ENCODE data around the gene RAI1.

The RAI1 gene

DNA sequence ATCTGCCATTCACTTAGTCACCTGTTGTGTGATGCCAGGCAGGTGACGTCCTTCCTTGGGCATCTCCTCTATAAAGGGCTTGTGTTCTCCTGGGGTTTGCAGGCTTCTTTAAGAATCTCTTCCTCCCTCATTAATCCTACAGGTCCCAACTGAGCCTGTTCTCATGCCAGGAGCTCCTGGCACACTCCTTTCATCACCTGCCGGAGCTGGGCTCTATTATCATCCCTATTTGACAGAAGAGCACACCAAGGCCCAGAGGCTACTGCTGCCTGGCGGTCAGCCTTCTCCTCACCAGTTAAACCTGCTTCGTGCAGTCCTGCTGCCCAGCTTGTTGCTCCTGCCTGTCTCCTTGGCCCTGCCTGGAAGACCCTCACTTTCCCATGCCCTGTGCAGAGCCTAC, 51.2 kb downstream of the RAI1 start:
- Histone ChIP-seq H3K27me3 (replicated peaks; ENCODE audit: control insufficient read depth, insufficient read depth, low read length) (no peaks in the 10 kb centered on the region), H3K4me3 (replicated peaks; ENCODE audit: low read depth, low read length) (no peak overlapping the region), H3K36me3 (ENCODE audit: control insufficient read depth, insufficient read depth, low read length) (no peaks in the 10 kb centered on the region; the same call in none of the 2 replicates)
- TF ChIP-seq, protein P1, sequence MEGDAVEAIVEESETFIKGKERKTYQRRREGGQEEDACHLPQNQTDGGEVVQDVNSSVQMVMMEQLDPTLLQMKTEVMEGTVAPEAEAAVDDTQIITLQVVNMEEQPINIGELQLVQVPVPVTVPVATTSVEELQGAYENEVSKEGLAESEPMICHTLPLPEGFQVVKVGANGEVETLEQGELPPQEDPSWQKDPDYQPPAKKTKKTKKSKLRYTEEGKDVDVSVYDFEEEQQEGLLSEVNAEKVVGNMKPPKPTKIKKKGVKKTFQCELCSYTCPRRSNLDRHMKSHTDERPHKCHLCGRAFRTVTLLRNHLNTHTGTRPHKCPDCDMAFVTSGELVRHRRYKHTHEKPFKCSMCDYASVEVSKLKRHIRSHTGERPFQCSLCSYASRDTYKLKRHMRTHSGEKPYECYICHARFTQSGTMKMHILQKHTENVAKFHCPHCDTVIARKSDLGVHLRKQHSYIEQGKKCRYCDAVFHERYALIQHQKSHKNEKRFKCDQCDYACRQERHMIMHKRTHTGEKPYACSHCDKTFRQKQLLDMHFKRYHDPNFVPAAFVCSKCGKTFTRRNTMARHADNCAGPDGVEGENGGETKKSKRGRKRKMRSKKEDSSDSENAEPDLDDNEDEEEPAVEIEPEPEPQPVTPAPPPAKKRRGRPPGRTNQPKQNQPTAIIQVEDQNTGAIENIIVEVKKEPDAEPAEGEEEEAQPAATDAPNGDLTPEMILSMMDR (IDR thresholded peaks at IDR 0.05; ENCODE audit: insufficient read depth, low read length, poor library complexity, severe bottlenecking), result no peak
- DNase-seq (ENCODE audit: extremely low read depth, insufficient read length), result no peak

DNA sequence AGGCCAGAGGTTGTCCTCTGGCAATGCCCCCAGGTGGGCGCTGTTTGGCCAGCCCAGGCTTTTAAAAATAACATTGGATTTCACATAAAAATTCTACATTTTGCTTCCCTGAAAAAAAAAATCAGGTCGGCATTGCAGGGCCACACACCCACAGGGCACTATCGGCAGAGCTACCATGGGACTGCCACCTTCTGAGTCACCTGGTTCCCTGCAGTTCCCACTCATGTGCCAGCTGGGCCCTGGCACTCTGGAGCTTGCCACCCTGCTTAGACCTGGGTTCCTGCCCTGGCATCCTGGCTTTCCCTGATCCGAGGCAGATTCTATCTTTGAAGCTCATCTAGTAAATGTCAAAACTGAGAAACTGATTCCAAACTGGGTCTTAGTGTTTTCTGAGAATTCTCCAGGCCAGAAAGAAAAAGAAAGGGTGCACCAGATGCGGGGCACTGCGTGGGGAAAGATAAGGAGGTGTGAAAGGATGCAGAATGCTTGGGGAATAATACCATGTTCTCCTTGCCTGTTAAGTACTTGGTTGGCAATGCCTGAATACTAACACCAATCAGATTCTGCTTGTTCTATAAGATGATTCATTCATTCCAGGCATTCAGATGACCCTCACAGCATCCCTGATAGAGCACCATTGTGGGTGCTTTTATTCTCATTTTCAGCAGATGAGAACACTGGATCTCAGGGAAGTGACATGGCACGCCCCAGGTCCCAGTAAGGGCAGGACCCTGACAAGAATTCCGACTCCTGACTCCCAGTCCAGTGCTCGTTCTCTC, 51.8 kb downstream of the RAI1 start:
- H3K4me3 ChIP-seq (replicated peaks; ENCODE audit: low read depth, low read length), result no peak overlapping the region
- H3K36me3 ChIP-seq (ENCODE audit: control insufficient read depth, insufficient read depth, low read length), result no peaks in the 10 kb centered on the region; the same call in none of the 2 replicates
- TF ChIP-seq, protein P1 (IDR thresholded peaks at IDR 0.05; ENCODE audit: insufficient read depth, low read length, poor library complexity, severe bottlenecking), result no peak
- no peaks in the 10 kb centered on the region for H3K27me3 ChIP-seq (replicated peaks; ENCODE audit: control insufficient read depth, insufficient read depth, low read length)
- DNase-seq (ENCODE audit: extremely low read depth, insufficient read length), result no peak

DNA sequence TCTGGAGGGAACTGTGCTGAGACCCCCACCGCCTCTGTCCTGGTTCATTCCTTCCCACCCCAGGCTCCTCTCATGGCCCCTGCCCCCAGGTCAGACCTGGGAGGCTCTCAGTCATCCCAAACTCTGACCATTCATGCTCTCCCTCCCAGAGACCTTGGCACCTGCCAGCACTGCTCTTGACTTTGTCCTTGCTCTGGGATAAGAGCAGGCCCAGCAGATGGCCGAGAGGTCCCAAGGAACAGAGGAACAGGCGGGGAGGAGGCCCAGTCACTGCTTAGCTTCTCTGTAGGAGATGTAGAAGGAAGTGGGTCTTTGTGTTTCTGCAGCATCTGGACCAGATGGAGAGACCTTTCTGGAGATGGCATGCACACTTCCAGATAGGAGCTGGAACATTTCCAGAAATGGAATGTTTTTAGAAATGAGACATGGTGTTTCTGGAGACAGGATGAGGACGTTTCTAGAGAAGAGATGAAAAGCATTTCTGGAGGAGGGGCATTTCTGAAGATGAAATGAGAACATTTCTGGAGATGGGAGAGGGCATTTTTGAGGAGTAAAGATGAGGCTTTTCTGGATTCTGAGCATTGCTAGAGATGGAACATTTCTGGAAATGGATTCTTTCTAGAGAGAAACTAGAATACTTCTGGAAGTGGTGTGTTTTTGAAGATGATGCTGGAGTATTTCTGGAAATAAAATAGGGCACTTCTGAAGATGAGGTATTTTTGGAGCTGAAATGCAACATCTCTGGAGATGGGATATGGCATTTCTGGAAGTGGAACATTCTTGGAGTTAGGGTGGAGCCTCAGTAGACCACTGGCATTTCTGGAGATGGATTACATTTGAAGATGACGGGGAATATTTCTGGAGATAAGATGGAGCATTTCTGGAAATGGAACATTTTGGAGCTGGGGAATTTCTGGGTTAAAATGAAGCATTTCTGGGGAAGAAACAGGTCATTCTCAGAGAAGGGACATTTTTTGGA, 55.2 kb downstream of the RAI1 start:
- TF ChIP-seq, protein P1 (IDR thresholded peaks at IDR 0.05; ENCODE audit: insufficient read depth, low read length, poor library complexity, severe bottlenecking), result no peak
- Histone ChIP-seq H3K27me3 (replicated peaks; ENCODE audit: control insufficient read depth, insufficient read depth, low read length) (no peaks in the 10 kb centered on the region), H3K36me3 (ENCODE audit: control insufficient read depth, insufficient read depth, low read length) (no peaks in the 10 kb centered on the region; the same call in none of the 2 replicates), H3K4me3 (replicated peaks; ENCODE audit: low read depth, low read length) (no peak overlapping the region)
- DNase-seq (ENCODE audit: extremely low read depth, insufficient read length), result no peak

DNA sequence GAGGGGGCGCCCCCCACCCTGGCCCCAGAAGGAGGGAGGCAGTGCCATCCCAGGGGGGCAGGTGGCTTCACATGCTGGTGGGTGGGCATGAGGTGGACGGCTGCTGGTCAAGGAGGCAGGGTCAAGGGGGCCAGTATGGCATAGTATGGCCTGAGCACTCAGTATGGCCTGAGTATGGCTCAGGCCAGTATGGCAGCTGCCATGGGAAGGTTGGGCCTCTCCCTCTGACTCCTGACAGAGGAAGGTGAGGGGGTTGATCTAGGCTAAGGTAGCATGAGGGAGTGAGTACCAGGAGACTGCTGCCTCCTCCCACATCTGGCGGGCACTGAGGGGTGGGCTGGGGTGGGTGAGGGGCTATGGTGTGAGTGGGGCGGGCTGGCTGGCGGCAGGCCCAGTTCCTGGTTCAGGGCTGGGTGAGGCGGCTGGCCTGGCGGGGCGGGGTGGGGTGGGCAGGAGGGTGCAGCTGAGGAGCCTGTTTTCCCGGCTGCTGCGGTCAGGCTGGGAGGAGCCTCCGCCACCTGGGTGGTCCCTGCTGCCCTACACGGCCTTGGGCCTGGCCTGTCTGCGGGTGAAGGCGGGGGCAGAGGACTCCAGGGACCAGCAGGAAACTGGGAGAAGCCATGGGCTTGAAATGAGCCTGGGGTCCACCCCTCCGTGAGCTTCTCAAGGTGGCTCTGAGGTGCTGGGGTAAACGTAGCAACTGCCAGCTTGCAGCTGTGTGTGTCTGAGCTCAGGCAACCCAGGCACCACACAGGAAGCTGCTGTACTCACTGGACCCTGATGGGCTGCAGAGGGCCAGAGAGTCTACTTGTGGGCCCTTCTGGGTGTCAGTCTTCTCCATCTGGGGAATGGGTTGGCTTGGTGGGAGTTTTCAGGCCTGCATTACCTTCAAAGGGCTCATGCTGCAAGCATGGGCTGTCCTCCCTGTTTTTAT, 57.0 kb downstream of the RAI1 start:
- H3K27me3 ChIP-seq (replicated peaks; ENCODE audit: control insufficient read depth, insufficient read depth, low read length), result no peaks in the 10 kb centered on the region
- no peaks in the 10 kb centered on the region; the same call in none of the 2 replicates for H3K36me3 ChIP-seq (ENCODE audit: control insufficient read depth, insufficient read depth, low read length)
- TF ChIP-seq, protein P1 (IDR thresholded peaks at IDR 0.05; ENCODE audit: insufficient read depth, low read length, poor library complexity, severe bottlenecking), result no peak
- DNase-seq (ENCODE audit: extremely low read depth, insufficient read length), result no peak
- no peak overlapping the region for H3K4me3 ChIP-seq (replicated peaks; ENCODE audit: low read depth, low read length)

DNA sequence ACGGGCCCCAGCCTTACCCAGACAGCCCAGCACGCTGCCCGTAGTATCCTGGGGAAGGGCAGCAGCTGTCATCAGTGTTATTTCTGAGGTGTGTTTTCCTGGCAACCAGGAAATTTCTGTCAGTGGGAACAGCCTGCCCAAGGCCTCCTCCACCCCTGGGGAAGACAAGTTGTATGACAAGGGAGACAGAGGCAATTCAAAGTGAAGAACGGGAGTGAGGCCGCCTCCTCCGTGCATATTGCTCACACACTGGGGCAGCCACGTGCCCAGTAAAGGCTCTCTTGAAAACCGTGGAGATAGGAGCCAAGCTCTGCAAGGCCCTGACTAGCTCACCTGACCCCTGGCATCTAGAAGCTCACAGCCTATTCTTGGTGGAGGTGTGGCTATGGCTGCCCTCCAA, 57.6 kb downstream of the RAI1 start:
- TF ChIP-seq, protein P1 (IDR thresholded peaks at IDR 0.05; ENCODE audit: insufficient read depth, low read length, poor library complexity, severe bottlenecking), result no peak
- Histone ChIP-seq H3K36me3 (ENCODE audit: control insufficient read depth, insufficient read depth, low read length) (no peaks in the 10 kb centered on the region; the same call in none of the 2 replicates), H3K27me3 (replicated peaks; ENCODE audit: control insufficient read depth, insufficient read depth, low read length) (no peaks in the 10 kb centered on the region), H3K4me3 (replicated peaks; ENCODE audit: low read depth, low read length) (no peak overlapping the region)
- DNase-seq (ENCODE audit: extremely low read depth, insufficient read length), result no peak
